Measurements from ENCODE around the gene SRP9.
"Not testable (repeated sequence)": the region's sequence is repeated elsewhere in the genome, so short reads cannot be mapped to it uniquely, and the experiment has no call there.

The SRP9 gene

GRCh38 chr1:225778337-225778669 lies 677 bp downstream of the SRP9 start:
- DNase-seq = no peak

- not testable (repeated sequence) for DNase-seq
Measured at GRCh38 chr1:225779165-225779564, 1.5 kb downstream of the SRP9 start.

- DNase-seq = no peak
Measured at GRCh38 chr1:225780134-225780533, 2.5 kb downstream of the SRP9 start.

- no peak for DNase-seq
Measured at GRCh38 chr1:225780630-225781029, 3.0 kb downstream of the SRP9 start.

- DNase-seq = not testable (repeated sequence)
Measured at GRCh38 chr1:225789142-225789541, 11.5 kb downstream of the SRP9 start.

GRCh38 chr1:225794954-225795353 lies 17.3 kb downstream of the SRP9 start:
- DNase-seq = no peak

- DNase-seq = not testable (repeated sequence)
Measured at GRCh38 chr1:225796097-225796496, 18.5 kb downstream of the SRP9 start.

- DNase-seq = not testable (repeated sequence)
Measured at GRCh38 chr1:225801146-225801545, 23.5 kb downstream of the SRP9 start.

GRCh38 chr1:225806249-225806648 lies 28.6 kb downstream of the SRP9 start:
- no peak for DNase-seq

GRCh38 chr1:225806736-225807135 lies 29.1 kb downstream of the SRP9 start:
- DNase-seq = not testable (repeated sequence)

GRCh38 chr1:225808136-225808535 lies 30.5 kb downstream of the SRP9 start:
- DNase-seq = no peak

DNA sequence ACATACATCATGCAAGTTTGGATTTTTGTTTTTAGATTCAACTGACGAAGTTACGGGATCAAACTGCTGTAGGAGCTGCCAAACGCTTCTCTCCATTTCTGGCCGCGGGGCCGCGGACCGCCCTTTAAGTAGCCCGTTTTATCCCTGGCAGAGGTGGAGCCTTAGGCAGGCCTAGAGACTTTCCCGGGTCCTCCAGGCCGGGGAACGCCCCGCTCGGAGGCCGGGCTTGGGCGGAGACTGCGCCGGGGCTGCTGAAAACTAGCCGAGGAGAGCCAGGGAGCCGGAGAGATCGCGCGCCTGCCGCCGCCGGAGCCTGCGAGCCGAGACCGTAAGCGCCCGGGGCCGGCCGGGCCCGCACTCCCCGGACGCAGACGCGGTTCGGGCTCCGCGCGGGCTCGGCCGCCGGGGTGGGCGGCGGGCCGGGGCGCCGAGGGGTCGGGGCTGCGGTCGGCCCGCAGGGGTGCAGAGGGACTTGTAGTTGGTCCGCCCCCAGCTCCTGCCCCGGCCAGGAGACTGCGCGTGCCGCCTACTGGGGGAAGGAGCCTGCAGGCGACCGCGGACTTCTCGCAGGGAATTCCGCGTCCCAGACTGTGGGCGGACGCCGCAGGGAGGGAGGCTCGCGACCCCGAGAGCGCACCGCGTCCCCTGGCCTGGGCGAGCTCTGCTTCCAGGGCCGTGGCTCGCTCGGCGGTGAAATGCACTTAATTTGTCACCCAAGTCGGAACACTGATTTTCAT lies 32.4 kb downstream of the SRP9 start, which contains the start of gene EPHX1:
Gene EPHX1, plus strand, starts transcription at position 283 of the 737 bp plus-strand sequence. CDS start 18,606 bp downstream, outside the sequence.
- peak; percentile 61 to 71 for DNase-seq

DNA sequence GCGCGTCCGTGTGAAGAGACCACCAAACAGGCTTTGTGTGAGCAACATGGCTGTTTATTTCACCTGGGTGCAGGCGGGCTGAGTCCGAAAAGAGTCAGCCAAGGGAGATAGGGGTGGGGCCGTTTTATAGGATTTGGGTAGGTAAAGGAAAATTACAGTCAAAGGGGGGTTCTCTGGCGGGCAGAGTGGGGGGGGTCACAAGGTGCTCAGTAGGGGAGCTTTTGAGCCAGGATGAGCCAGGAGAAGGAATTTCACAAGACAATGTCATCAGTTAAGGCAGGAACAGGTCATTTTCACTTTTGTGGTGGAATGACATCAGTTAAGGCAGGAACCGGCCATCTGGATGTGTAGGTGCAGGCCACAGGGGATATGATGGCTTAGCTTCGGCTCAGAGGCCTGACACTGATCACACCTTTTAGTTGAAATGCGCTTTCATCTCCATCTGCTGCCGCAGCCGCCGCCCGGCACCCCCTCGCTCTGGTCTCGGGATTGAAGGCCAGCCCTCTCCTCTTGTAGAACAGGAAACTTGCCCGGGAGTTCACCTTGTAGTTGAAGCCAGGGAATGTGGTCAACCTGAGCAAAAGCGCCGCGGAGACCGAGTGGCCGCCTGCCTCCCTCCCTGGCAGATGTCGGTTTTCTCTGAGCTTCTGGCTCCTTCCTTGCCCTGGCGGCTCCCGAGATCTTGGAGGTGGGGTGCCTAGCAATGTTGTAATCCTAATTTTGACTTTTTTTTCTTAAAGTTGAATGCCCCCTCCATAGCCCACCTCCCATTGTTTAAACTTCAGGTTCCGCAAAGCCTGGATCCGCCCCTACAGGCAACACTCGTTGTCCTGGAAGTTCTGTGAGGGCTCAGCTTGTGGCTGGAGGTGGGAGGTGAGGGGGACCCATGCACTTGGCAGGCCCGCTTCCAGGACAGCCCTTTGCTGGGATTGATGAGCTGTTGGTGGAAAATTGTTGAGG lies 33.2 kb downstream of the SRP9 start:
- not testable (repeated sequence) for DNase-seq

- no peak for DNase-seq
Measured at GRCh38 chr1:225811622-225812487, 34.2 kb downstream of the SRP9 start.

GRCh38 chr1:225812488-225813213 lies 35.0 kb downstream of the SRP9 start:
- DNase-seq = no peak

GRCh38 chr1:225813214-225813964 lies 35.8 kb downstream of the SRP9 start:
- no peak for DNase-seq

- no peak for DNase-seq
Measured at GRCh38 chr1:225814381-225814780, 36.8 kb downstream of the SRP9 start.

- not testable (repeated sequence) for DNase-seq
Measured at GRCh38 chr1:225815090-225815489, 37.5 kb downstream of the SRP9 start.

GRCh38 chr1:225815526-225816178 lies 38.0 kb downstream of the SRP9 start:
- no peak for DNase-seq

- DNase-seq = no peak
Measured at GRCh38 chr1:225816643-225817538, 39.3 kb downstream of the SRP9 start.
